Prostate gland (tissue), 2 donors: ENCODE measurements around the gene PELO.
"Not testable (repeated sequence)": the region's sequence is repeated elsewhere in the genome, so short reads cannot be mapped to it uniquely, and the experiment has no call there.

Experiments used
- CTCF ChIP-seq, 4 experiments: fragments of 200-600 bp in 2 of 4; fragments of 450-650 bp in 2 of 4; sonication (generic) in 2 of 4; IDR thresholded peaks; 1 replicate in 3 of 4; 2 replicates in 1 of 4; pipeline ENCODE4 v1.5.1; 2016 to 2019; ENCODE audit warnings: antibody characterized with exemption in 4 of 4, mild to moderate bottlenecking in 2 of 4, moderate library complexity in 2 of 4
- POLR2A ChIP-seq: fragments of 450-650 bp; IDR thresholded peaks from one replicate; pipeline ENCODE4 v1.6.1; 2016; ENCODE audit warnings: antibody characterized with exemption, mild to moderate bottlenecking
- POLR2AphosphoS5 ChIP-seq: sonication (generic); formaldehyde crosslinking; IDR thresholded peaks from one replicate; pipeline ENCODE4 v1.6.1; 2017; ENCODE audit warnings: antibody characterized with exemption

DNA sequence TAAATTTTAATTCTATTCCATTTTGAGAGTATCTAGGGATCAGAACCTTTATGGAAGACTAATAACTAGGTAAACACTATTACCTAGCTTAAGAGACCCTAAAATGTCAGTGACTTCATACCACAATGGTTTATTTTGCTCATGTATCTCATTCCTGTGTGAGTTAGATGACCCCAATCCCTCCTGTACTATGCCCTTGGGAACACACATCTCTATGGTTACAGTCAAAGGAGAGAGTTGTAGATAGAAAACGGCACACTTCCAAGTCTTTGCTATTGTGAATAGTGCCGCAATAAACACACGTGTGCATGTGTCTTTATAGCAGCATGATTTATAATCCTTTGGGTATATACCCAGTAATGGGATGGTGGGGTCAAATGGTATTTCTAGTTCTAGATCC, 31.1 kb downstream of the PELO start:
- not testable (repeated sequence) for TF ChIP-seq CTCF (IDR thresholded peaks at IDR 0.05); POLR2A; POLR2AphosphoS5
